ENCODE results near the gene MTCH1. TPM values are rescaled to one million over a fixed set of nuclear protein-coding genes. Genes with fewer than 3 reads are reported as not detected.

Gene MTCH1
- total and polyA plus RNA-seq, 2 of the 4 experiments (the other 2 are of a cell fraction) = 215 to 263 TPM

GRCh38 chr6:37015532-37015931, 29.5 kb upstream of the MTCH1 start:
- Histone ChIP-seq H3K56ac (ENCODE audit: extremely low read depth, insufficient read depth, low read length) (no peak overlapping the region), H3K9me1 (ENCODE audit: insufficient read depth, low read length) (no peaks in the 10 kb centered on the region), H3K9ac (ENCODE audit: low read depth, low read length) (no peak overlapping the region), H3K36me3 (ENCODE audit: control insufficient read depth, insufficient read depth, low read length) (no peaks in the 10 kb centered on the region), H2BK120ac (ENCODE audit: low read depth, low read length) (no peak overlapping the region), H3K23ac (ENCODE audit: low read depth, low read length) (no peak overlapping the region), H2AK9ac (replicated peaks; ENCODE audit: low read depth, low read length, poor library complexity) (no peak overlapping the region), H3K4me1 (ENCODE audit: control insufficient read depth, insufficient read depth, low read length) (peaks cover 2% of the 10 kb centered on the region; the same call in 1 of the 2 replicates), H4K5ac (ENCODE audit: low read depth, low read length) (no peak overlapping the region), H3K4me3 (ENCODE audit: insufficient read depth, low read depth, low read length) (no peak overlapping the region), H4K20me1 (ENCODE audit: insufficient read depth, low read length) (no peaks in the 10 kb centered on the region), H3K4ac (ENCODE audit: low read depth, low read length) (no peak overlapping the region), H3K14ac (replicated peaks; ENCODE audit: low read depth, low read length) (no peak overlapping the region), H3K27ac (ENCODE audit: insufficient read depth, low read length) (no peak overlapping the region), H3K9me3 (ENCODE audit: control insufficient read depth, insufficient read depth, low read length) (no peaks in the 10 kb centered on the region), H2BK15ac (ENCODE audit: low read depth, low read length) (no peak overlapping the region), H4K8ac (ENCODE audit: low read depth in 2 of 2, low read length in 2 of 2) (no peak overlapping the region), H3K27me3 (ENCODE audit: control insufficient read depth, insufficient read depth, low read length) (no peaks in the 10 kb centered on the region), H2AK5ac (ENCODE audit: low read depth, low read length) (no peak overlapping the region), H3K4me2 (ENCODE audit: low read depth, low read length) (no peak overlapping the region), H4K91ac (ENCODE audit: insufficient read depth, low read depth, low read length) (no peak overlapping the region), H3K79me1 (ENCODE audit: low read depth in 1 of 2, low read length in 2 of 2) (no peaks in the 10 kb centered on the region), H2BK20ac (ENCODE audit: low read depth, low read length) (no peak overlapping the region), H3K18ac (ENCODE audit: low read depth, low read length) (no peak overlapping the region), H2BK5ac (ENCODE audit: low read depth, low read length, poor library complexity, severe bottlenecking) (no peak overlapping the region), H2AFZ (replicated peaks; ENCODE audit: low read length, poor library complexity) (no peak overlapping the region)
- dilution Hi-C loops (cut with HindIII; ENCODE audit: low sequenced_read_pairs, unreplicated experiment) = no loop called here
- WGBS, 2 experiments (ENCODE audit: extremely low coverage in 2 of 2, insufficient read length in 1 of 2) = no CpG with 5 or more reads among the region's 9 CpGs
- intact Hi-C loops (cut with micrococcal nuclease) = loop anchor here (10.0 kb wide), 1 partner anchor 391 kb away; no protein-coding TSS in a partner anchor
- no peak for ATAC-seq (ENCODE audit: low read depth)
- CTCF ChIA-PET = no interaction called here
- POLR2A ChIA-PET (ENCODE audit: unreplicated experiment) = no interaction called here
- no peak for DNase-seq
- no TSS peak for BruUV-seq (replicated peaks)
- TF ChIP-seq FOS (IDR thresholded peaks at IDR 0.05; ENCODE audit: low read depth, low read length) (no peak), RCOR1 (IDR thresholded peaks at IDR 0.05; ENCODE audit: insufficient replicate concordance, low read length) (no peak), POLR2A (IDR thresholded peaks at IDR 0.05; ENCODE audit: low read depth, low read length) (no peak), MXI1 (IDR thresholded peaks at IDR 0.05; ENCODE audit: borderline replicate concordance, low read depth, low read length) (no peak), MAZ (IDR thresholded peaks at IDR 0.05; ENCODE audit: borderline replicate concordance, low read depth, low read length) (no peak), RFX5 (IDR thresholded peaks at IDR 0.05; ENCODE audit: low read depth, low read length) (no peak), MAFK (IDR thresholded peaks at IDR 0.05; ENCODE audit: low read depth, low read length) (no peak), CHD1 (IDR thresholded peaks at IDR 0.05; ENCODE audit: low read depth, low read length) (no peak), SMC3 (IDR thresholded peaks at IDR 0.05; ENCODE audit: low read depth, low read length) (no peak), RAD21 (IDR thresholded peaks at IDR 0.05; ENCODE audit: low read length) (no peak), CEBPB (IDR thresholded peaks at IDR 0.05; ENCODE audit: low read depth, low read length) (no peak), NFE2L2 (IDR thresholded peaks at IDR 0.05; ENCODE audit: low read depth, low read length) (no peak), ELK1 (IDR thresholded peaks at IDR 0.05; ENCODE audit: borderline replicate concordance, low read depth, low read length) (no peak), BHLHE40 (IDR thresholded peaks at IDR 0.05; ENCODE audit: low read depth, low read length) (no peak)
- TF ChIP-seq, protein P1, sequence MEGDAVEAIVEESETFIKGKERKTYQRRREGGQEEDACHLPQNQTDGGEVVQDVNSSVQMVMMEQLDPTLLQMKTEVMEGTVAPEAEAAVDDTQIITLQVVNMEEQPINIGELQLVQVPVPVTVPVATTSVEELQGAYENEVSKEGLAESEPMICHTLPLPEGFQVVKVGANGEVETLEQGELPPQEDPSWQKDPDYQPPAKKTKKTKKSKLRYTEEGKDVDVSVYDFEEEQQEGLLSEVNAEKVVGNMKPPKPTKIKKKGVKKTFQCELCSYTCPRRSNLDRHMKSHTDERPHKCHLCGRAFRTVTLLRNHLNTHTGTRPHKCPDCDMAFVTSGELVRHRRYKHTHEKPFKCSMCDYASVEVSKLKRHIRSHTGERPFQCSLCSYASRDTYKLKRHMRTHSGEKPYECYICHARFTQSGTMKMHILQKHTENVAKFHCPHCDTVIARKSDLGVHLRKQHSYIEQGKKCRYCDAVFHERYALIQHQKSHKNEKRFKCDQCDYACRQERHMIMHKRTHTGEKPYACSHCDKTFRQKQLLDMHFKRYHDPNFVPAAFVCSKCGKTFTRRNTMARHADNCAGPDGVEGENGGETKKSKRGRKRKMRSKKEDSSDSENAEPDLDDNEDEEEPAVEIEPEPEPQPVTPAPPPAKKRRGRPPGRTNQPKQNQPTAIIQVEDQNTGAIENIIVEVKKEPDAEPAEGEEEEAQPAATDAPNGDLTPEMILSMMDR (conservative IDR thresholded peaks at IDR 0.05; ENCODE audit: low read depth, low read length) = no peak
- TF ChIP-seq, protein P2, sequence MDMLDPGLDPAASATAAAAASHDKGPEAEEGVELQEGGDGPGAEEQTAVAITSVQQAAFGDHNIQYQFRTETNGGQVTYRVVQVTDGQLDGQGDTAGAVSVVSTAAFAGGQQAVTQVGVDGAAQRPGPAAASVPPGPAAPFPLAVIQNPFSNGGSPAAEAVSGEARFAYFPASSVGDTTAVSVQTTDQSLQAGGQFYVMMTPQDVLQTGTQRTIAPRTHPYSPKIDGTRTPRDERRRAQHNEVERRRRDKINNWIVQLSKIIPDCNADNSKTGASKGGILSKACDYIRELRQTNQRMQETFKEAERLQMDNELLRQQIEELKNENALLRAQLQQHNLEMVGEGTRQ (IDR thresholded peaks at IDR 0.05; ENCODE audit: low read depth, low read length) = no peak
- in situ Hi-C loops (cut with MboI; ENCODE audit: low sequenced_read_pairs) = no loop called here

Data from IMR-90 (cell line).